HEK293 (cell line): ENCODE results near the gene CAPN8.

Experiments
- CTCF ChIA-PET: fragments of 350-600 bp; formaldehyde crosslinking; extraction: SDS; loops from one replicate; lab custom pipeline; 2021; ENCODE audit warnings: antibody characterized with exemption; lab: Yijun Ruan, JAX
- POLR2A ChIA-PET: fragments of 300-600 bp; formaldehyde crosslinking; extraction: SDS; loops from one replicate; lab custom pipeline; 2020; ENCODE audit warnings: antibody characterized with exemption, inconsistent platforms; lab: Yijun Ruan, JAX
- H3K27ac ChIP-seq: fragments of 200-500 bp; sonication (Bioruptor generic); 2 replicates; pipeline ENCODE4 v1.5.1; 2014; ENCODE audit warnings: low read depth, low read length, control low read depth, inconsistent platforms; ENCODE audit errors: extremely low read depth
- H3K36me3 ChIP-seq, 2 experiments: fragments of 200-500 bp in 1 of 2; sonication (Bioruptor generic) in 1 of 2; 1 replicate in 1 of 2; 2 replicates in 1 of 2; pipeline ENCODE4 v1.5.1; 2014 to 2017; ENCODE audit warnings: inconsistent platforms in 2 of 2, low read length in 2 of 2; ENCODE audit not compliant: control insufficient read depth in 2 of 2, insufficient read depth in 1 of 2
- H3K4me1 ChIP-seq: fragments of 200-500 bp; sonication (Bioruptor generic); 2 replicates; pipeline ENCODE4 v1.5.1; 2014; ENCODE audit warnings: mild to moderate bottlenecking, low read length, inconsistent platforms; ENCODE audit not compliant: control insufficient read depth, insufficient read depth
- H3K4me3 ChIP-seq: 2 replicates; pipeline ENCODE4 v1.5.1; 2011; ENCODE audit warnings: low read depth, mild to moderate bottlenecking, control low read depth, low read length, moderate library complexity
- H3K9me3 ChIP-seq: fragments of 200-500 bp; sonication (Bioruptor generic); 2 replicates; pipeline ENCODE4 v1.5.1; 2014; ENCODE audit warnings: low read depth, low read length, inconsistent platforms; ENCODE audit not compliant: control insufficient read depth, insufficient read depth
- GLI2 ChIP-seq: fragments of 450-650 bp; formaldehyde crosslinking; IDR thresholded peaks from 2 replicates; pipeline ENCODE4; 2017; ENCODE audit warnings: missing biosample characterization, missing genetic modification characterization, low read depth, borderline replicate concordance
- HOXC10 ChIP-seq: sonication (generic); formaldehyde crosslinking; IDR thresholded peaks from 2 replicates; pipeline ENCODE4 v1.8.1; 2023; ENCODE audit warnings: mild to moderate bottlenecking, missing genetic modification reagents
- KLF7 ChIP-seq: fragments of 450-650 bp; formaldehyde crosslinking; IDR thresholded peaks from 2 replicates; pipeline ENCODE4 v1.5.1; 2016; ENCODE audit warnings: missing biosample characterization, missing genetic modification characterization, borderline replicate concordance
- MYNN ChIP-seq: fragments of 450-650 bp; formaldehyde crosslinking; IDR thresholded peaks from 2 replicates; pipeline ENCODE4 v1.5.1; 2016; ENCODE audit warnings: missing biosample characterization, missing genetic modification characterization, borderline replicate concordance
- PATZ1 ChIP-seq: fragments of 450-650 bp; formaldehyde crosslinking; IDR thresholded peaks from 2 replicates; pipeline ENCODE4 v1.5.1; 2016; ENCODE audit warnings: missing biosample characterization, missing genetic modification characterization
- PRDM4 ChIP-seq: fragments of 450-650 bp; formaldehyde crosslinking; IDR thresholded peaks from 2 replicates; pipeline ENCODE4 v1.5.1; 2017; ENCODE audit warnings: missing biosample characterization, missing genetic modification characterization
- ZBTB10 ChIP-seq: fragments of 450-650 bp; formaldehyde crosslinking; IDR thresholded peaks from 2 replicates; pipeline ENCODE4 v1.5.1; 2016; ENCODE audit warnings: missing biosample characterization, missing genetic modification characterization
- ZNF16 ChIP-seq: fragments of 450-650 bp; formaldehyde crosslinking; IDR thresholded peaks from 2 replicates; pipeline ENCODE4 v1.5.1; 2016; ENCODE audit warnings: low read depth, missing biosample characterization, missing genetic modification characterization
- ZNF221 ChIP-seq: fragments of 450-650 bp; formaldehyde crosslinking; IDR thresholded peaks from 2 replicates; pipeline ENCODE4 v1.5.1; 2017; ENCODE audit warnings: missing biosample characterization, missing genetic modification characterization, borderline replicate concordance
- ZNF341 ChIP-seq: fragments of 450-650 bp; formaldehyde crosslinking; IDR thresholded peaks from 2 replicates; pipeline ENCODE4; 2016; ENCODE audit warnings: low read depth, missing biosample characterization, missing genetic modification characterization
- ZNF391 ChIP-seq: fragments of 450-650 bp; formaldehyde crosslinking; IDR thresholded peaks from 2 replicates; pipeline ENCODE4 v1.5.1; 2016; ENCODE audit warnings: low read depth, missing biosample characterization, missing genetic modification characterization, borderline replicate concordance
- ZNF404 ChIP-seq: fragments of 450-650 bp; formaldehyde crosslinking; IDR thresholded peaks from 2 replicates; pipeline ENCODE4 v1.5.1; 2017; ENCODE audit warnings: missing biosample characterization, missing genetic modification characterization
- ZNF423 ChIP-seq: fragments of 450-650 bp; formaldehyde crosslinking; IDR thresholded peaks from 2 replicates; pipeline ENCODE4 v1.5.1; 2016; ENCODE audit warnings: missing biosample characterization, missing genetic modification characterization
- ZNF433 ChIP-seq: fragments of 450-650 bp; formaldehyde crosslinking; IDR thresholded peaks from 2 replicates; pipeline ENCODE4 v1.5.1; 2016; ENCODE audit warnings: missing biosample characterization, missing genetic modification characterization, low read depth
- ZNF549 ChIP-seq: fragments of 450-650 bp; IDR thresholded peaks from 2 replicates; pipeline ENCODE4 v1.5.1; 2018; ENCODE audit warnings: missing biosample characterization, missing genetic modification characterization, mild to moderate bottlenecking, inconsistent platforms, moderate library complexity
- ZNF692 ChIP-seq: fragments of 450-650 bp; formaldehyde crosslinking; IDR thresholded peaks from 2 replicates; pipeline ENCODE4 v1.5.1; 2016; ENCODE audit warnings: missing biosample characterization, missing genetic modification characterization
- ZNF707 ChIP-seq: fragments of 450-650 bp; formaldehyde crosslinking; IDR thresholded peaks from 2 replicates; pipeline ENCODE4 v1.5.1; 2016; ENCODE audit warnings: missing biosample characterization, missing genetic modification characterization
- ZNF830 ChIP-seq: fragments of 450-650 bp; IDR thresholded peaks from 2 replicates; pipeline ENCODE4 v1.5.0; 2018; ENCODE audit warnings: missing biosample characterization, missing genetic modification characterization, low read depth, mild to moderate bottlenecking, moderate library complexity
- TF ChIP-seq, protein P1 (sequence below): fragments of 450-650 bp; formaldehyde crosslinking; IDR thresholded peaks from 2 replicates; pipeline ENCODE4 v1.5.1; 2016; ENCODE audit warnings: missing biosample characterization, missing genetic modification characterization
- TF ChIP-seq, protein P2 (sequence below): fragments of 450-650 bp; formaldehyde crosslinking; IDR thresholded peaks from 2 replicates; pipeline ENCODE4 v1.5.1; 2016; ENCODE audit warnings: missing biosample characterization, missing genetic modification characterization

Gene CAPN8

GRCh38 chr1:223617323-223618070 lies 48.0 kb downstream of the CAPN8 start:
- no peaks in the 10 kb centered on the region for H3K9me3 ChIP-seq
- TF ChIP-seq ZNF423 = no peak
- no peak for TF ChIP-seq GLI2 (tag by site-specific recombination)
- TF ChIP-seq ZNF549 = no peak
- no peak for TF ChIP-seq HOXC10
- no peak for TF ChIP-seq PRDM4 (tag by site-specific recombination)
- TF ChIP-seq, protein P1, sequence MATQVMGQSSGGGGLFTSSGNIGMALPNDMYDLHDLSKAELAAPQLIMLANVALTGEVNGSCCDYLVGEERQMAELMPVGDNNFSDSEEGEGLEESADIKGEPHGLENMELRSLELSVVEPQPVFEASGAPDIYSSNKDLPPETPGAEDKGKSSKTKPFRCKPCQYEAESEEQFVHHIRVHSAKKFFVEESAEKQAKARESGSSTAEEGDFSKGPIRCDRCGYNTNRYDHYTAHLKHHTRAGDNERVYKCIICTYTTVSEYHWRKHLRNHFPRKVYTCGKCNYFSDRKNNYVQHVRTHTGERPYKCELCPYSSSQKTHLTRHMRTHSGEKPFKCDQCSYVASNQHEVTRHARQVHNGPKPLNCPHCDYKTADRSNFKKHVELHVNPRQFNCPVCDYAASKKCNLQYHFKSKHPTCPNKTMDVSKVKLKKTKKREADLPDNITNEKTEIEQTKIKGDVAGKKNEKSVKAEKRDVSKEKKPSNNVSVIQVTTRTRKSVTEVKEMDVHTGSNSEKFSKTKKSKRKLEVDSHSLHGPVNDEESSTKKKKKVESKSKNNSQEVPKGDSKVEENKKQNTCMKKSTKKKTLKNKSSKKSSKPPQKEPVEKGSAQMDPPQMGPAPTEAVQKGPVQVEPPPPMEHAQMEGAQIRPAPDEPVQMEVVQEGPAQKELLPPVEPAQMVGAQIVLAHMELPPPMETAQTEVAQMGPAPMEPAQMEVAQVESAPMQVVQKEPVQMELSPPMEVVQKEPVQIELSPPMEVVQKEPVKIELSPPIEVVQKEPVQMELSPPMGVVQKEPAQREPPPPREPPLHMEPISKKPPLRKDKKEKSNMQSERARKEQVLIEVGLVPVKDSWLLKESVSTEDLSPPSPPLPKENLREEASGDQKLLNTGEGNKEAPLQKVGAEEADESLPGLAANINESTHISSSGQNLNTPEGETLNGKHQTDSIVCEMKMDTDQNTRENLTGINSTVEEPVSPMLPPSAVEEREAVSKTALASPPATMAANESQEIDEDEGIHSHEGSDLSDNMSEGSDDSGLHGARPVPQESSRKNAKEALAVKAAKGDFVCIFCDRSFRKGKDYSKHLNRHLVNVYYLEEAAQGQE (tag by site-specific recombination) = no peak
- TF ChIP-seq, protein P2, sequence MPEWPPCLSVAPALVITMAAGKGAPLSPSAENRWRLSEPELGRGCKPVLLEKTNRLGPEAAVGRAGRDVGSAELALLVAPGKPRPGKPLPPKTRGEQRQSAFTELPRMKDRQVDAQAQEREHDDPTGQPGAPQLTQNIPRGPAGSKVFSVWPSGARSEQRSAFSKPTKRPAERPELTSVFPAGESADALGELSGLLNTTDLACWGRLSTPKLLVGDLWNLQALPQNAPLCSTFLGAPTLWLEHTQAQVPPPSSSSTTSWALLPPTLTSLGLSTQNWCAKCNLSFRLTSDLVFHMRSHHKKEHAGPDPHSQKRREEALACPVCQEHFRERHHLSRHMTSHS (tag by site-specific recombination) = no peak
- no peak for TF ChIP-seq MYNN
- no peak for TF ChIP-seq PATZ1 (tag by site-specific recombination)
- TF ChIP-seq KLF7 (tag by site-specific recombination) = no peak
- TF ChIP-seq ZNF221 (tag by site-specific recombination) = no peak
- no peak for TF ChIP-seq ZNF830 (tag by site-specific recombination)
- TF ChIP-seq, all 188 proteins: peak for 0
- H3K4me3 ChIP-seq = no peak overlapping the region
- H3K36me3 ChIP-seq = no peaks in the 10 kb centered on the region
- POLR2A ChIA-PET = interaction anchor here (1.0 kb wide), 1 partner anchor 9 kb away, joined by 3 read pairs; no protein-coding TSS in a partner anchor
- no peaks in the 10 kb centered on the region for H3K4me1 ChIP-seq
- no peak overlapping the region for H3K27ac ChIP-seq
- CTCF ChIA-PET = interaction anchor here (1.2 to 4.6 kb wide), 3 partner anchors 10 to 86 kb away, joined by 5 to 35 read pairs (median 34); no protein-coding TSS in a partner anchor

- POLR2A ChIA-PET = no interaction called here
- TF ChIP-seq ZNF391 (tag by site-specific recombination) (no peak), ZNF16 (no peak), ZNF404 (tag by site-specific recombination) (no peak), ZNF707 (no peak), ZNF692 (no peak), ZNF433 (no peak), ZNF341 (tag by site-specific recombination) (no peak), ZBTB10 (tag by site-specific recombination) (no peak)
These were observed 48.9 kb downstream of the CAPN8 start for GRCh38 chr1:223616586-223616985.

More at GRCh38 chr1:223616586-223616985, 48.9 kb downstream of the CAPN8 start:
- no peak overlapping the region for H3K27ac ChIP-seq
- no peaks in the 10 kb centered on the region for H3K4me1 ChIP-seq
- no peaks in the 10 kb centered on the region for H3K9me3 ChIP-seq
- H3K4me3 ChIP-seq = no peak overlapping the region
- CTCF ChIA-PET = interaction anchor here (4.6 to 7.8 kb wide), 2 partner anchors 13 to 60 kb away, joined by 35 to 63 read pairs; no protein-coding TSS in a partner anchor
- no peaks in the 10 kb centered on the region for H3K36me3 ChIP-seq
